Right lung (tissue), 5 donors: Measurements from ENCODE around the gene FGF3. TPM values are rescaled to one million over a fixed set of nuclear protein-coding genes. Genes with fewer than 3 reads are reported as not detected.

ENCODE experiments used
- DNase-seq, 2 donors: peaks; one replicate each; pipeline ENCODE4 v3.0.0-alpha.2; 2013
- polyA plus RNA-seq, 5 donors: library from polyadenylated mRNA; unstranded; fragments of 120-200 nt; gene quantifications; one replicate each; pipeline versions ENCODE4 v1.2.1 to v1.2.3, GENCODE V29; 2013; ENCODE audit warnings: inconsistent platforms in 1 of 5, low replicate concordance in 1 of 5; ENCODE audit not compliant: insufficient read length in 5 of 5, insufficient read depth in 1 of 5

FGF3 gene
- polyA plus RNA-seq, 5 donors, result not detected

DNA sequence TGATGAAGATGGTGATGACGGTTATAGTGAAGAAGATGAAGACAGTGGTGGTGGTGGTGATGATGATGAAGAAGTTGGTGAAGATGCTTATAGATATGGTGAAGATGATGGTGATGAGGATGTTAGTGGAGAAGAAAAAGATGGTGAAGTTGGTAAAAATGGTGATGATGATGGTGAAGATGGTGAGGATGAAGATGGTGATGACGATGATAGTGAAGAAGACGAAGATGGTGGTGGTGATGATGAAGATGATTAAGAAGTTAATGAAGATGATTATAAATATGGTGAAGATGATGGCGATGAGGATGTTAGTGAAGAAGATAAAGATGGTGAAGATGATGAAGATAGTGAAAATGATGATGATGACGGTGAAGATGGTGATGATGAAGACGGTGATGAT is 25.2 kb upstream of the FGF3 start:
- no peak for DNase-seq

DNA sequence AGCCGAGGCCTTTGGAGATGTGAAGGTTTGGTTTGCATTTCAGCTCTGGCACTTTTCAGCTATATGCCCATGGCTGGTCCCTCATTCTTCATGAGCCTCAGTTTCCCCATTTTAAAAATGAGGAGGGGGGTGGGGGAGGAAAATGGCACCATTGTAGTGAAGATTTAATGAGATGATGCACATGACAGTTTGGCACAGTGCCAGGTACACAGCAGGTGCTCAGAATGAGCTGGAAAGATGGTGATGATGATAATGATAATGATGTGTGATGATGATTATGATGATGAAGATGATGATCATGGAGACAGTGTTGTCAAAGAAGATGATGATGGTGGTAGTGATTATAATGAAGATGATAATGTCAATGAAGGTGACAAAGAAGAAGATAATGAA is 24.3 kb upstream of the FGF3 start:
- no peak for DNase-seq

DNA sequence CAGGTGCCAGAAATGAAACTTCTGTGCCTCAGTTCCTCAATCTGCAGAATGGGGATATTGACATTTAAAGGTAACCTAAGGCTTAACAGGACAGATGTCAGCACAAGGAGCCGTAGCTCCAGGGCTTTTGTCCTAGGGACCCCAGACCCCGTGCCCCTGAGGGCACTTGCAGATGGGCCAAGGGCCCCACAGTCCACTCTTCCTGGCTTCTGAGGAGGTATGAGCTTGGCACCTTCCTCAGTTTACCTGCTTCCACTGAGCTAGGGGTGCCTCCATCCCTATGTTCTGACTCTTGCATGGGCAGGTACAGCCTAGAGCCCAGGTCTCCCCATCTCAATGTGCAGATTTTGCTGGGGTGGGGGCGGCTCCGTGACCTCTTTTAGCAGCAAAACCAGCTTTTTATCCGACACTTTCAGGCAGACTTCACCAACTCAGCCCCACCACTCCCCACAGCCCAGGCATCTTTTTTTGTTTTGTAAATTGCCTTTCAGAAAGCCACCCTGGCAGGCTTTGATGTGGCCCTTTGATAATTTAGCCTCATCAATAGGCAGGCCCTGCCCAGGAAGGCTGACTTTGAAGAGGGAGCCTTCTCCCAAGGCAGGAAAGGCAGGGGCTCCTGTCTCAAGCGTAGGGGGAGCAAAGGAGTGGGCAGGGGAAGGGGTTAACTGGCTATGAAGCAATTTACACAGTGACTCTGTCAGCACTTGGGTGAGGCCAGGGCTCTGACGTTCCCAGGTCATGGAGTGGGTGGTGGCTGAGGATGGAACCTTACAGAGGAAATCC is 23.7 kb upstream of the FGF3 start:
- DNase-seq, result no peak

DNA sequence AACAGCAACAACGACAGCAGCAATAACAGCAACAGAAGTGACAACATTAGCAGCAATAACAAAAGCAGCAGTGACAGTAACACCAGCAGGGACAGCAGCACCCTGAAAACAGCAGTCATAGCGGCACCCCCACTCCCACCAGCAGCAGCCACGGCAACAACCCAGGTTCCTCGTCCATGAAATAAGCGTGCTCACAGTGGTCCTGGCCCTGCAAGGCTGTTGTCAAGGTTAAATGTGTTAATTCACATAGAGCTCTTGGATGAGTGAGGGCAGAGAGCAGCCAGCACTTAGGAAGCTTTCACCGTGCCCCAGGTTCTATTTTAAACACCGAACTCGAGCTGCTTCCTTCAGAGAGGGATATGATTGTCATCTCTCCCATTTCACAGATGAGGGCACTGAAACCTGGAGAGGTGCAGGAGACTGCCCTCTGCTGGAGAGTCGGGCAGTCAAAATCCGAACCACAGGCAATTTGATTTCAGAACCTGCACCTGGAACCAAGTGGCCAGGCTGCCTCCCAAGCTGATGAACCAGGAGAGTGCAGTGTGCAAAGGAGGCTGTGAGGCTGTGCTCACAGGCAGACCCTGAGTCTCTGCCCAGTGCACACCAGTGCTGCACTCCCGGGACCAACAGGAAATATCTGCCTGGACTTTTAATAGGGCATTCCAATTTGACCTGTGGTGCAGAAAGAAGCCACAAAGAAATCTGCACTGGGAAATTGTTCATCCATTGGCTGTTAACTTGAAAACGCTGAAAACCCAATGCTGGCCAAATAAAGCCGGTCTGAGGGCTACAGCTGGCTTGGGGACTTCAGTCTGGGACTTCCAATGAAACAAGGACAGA is 22.9 kb upstream of the FGF3 start:
- no peak for DNase-seq

DNA sequence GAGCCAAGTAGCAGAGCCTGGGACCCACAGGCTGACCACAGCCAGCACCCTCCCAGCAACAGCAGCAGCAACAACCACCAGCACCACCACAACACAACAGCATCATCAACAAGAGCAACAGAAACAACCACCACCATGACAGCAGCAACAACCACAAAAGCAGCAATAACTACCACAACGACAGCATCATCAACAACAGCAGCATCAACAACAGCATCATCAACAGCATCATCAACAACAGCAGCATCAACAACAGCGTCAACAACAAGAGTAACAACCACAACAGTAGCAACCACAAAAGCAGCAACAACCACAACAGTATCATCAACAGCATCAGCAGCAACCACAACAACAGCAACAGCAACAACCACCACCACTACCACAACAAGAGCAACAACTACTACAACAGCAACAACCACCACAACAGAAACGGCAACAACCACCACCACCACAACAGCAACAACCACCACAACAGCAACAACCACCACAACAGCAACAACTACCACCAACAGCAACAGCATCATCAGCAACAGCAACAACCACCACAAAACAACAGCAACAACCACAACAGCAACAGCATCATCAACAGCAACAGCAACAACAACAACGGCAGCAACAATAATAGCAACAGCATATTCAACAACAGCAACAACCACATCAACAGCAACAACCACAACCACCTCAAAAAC is 22.1 kb upstream of the FGF3 start:
- no peak for DNase-seq

GRCh38 chr11:69840371-69841169 is 21.4 kb upstream of the FGF3 start:
- DNase-seq, result no peak

DNA sequence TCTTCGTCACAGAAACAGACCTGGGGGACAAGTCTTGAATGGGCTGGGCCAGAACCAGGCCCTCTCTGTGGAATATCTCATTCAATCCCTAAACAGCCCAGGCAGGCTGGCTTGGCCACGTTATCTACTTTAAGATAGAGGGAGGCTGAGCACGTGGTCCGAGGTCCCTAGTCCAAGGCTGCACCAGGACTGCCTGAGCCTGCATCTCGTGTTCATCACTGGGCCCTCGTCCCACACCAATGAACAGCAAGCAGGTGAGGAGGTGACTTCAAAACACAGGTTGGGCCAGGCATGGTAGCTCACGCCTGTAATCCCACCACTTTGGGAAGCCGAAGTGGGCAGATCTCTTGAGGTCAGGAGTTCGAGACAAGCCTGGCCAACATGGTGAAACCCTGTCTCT is 20.3 kb upstream of the FGF3 start:
- no peak for DNase-seq

DNA sequence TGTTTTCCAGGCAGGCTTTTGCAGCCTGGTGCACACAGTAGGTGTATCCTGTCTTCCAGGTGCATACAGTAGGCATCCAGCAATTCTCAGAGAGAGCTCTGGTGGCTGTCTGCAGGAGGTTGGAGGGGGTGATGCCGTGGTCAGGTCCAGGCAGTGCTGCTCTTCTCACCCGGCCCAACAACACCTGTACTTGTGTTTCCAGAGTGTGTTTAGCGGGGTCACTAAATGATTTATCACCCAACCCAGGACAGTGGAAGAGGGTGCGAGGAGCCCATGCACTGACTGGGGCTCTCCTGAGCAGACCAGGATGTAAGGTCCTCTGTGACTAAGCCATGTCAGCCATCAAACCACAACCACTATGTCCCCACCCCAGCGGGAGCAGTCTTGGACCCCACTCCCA is 18.6 kb upstream of the FGF3 start:
- no peak for DNase-seq

- no peak for DNase-seq
Measured at GRCh38 chr11:69836401-69836800, 17.2 kb upstream of the FGF3 start.

DNA sequence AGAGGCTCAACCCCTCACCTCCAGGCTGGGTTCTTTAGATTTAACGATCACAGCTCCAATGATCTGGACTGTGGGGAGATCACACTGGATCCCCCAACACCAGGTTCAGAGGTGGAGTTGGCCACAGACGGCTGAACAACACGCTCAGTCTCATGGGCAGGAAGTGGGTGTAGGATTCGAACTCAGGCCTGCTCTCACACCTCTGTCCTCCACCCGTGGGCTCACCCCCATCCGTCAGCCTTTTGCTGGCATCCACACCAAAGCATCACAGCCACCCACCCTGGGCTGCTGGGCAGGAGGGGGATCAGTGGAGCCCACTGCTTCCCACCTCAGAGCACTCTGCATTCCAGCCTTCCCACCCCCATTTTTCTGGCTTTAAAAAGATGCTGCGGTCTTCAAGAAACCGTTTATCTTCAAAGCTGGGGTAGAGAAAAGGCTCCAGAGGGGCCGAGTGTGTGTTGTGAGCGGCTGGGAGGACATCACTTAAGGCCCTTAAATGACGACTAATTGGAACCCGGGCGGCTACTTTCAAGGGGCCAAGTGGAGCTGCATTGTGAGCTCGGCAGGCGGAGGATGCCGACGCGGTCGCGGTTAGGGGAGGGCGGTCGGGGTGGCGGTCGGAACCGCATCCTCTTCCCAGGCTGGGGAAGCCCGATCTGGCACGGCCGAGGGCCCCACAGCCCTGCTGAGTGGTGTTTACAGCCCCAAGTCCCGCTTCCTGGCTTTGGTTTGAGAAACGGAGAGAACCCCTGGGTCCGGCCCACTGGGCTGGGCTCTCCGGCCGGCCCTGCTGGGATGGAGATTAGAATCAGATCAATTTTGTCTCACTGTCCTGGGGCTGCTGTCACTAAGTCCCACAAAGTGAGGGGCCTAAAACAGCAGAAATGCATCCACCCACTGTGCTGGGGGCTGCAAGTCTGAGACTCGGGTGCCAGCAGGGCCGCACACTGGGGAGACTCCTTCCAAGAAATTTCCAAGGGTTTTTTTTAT is 15.9 kb upstream of the FGF3 start:
- no peak for DNase-seq

DNA sequence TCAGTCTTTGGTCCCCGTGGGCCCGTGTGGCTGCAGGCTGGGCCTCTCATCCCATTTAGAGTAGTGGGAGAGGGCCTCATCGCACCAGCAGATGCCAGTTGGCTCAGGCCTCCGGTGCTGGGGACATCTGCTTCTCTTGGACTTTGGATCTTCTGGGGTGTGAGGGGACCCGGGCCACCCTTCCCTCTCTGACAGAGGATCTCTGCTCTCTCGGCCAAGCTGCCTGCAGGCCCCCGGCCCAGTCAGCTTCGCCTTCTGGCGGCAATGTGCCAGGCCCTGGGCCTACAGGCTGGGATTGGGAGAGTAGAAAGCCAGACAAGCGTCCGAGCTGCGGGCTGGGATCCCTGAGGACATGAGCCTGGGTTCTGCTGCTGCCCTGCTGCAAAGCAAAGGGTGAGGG is 15.0 kb upstream of the FGF3 start:
- DNase-seq, result no peak

GRCh38 chr11:69832561-69833413 is 13.6 kb upstream of the FGF3 start:
- DNase-seq, result no peak

DNA sequence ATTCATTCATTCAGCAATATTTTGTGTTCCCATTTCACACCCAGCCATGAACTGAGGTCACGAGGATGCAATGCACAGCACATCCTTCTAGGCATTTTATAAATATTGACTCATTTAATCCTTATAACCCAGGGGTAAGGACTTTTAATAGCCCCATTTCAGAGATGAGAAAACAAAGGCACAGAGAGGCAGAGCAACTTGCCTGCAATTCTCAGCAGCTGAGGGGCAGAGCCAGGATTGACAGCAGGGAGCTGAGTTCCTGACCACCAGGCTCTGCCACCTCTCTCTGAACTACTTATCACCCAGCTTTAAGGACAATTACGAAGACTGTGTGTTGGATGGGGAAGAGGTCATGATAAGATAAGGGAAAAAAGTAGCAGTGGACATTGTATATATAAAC is 12.8 kb upstream of the FGF3 start:
- no peak for DNase-seq

- no peak for DNase-seq
Measured at GRCh38 chr11:69830086-69830485, 10.9 kb upstream of the FGF3 start.

DNA sequence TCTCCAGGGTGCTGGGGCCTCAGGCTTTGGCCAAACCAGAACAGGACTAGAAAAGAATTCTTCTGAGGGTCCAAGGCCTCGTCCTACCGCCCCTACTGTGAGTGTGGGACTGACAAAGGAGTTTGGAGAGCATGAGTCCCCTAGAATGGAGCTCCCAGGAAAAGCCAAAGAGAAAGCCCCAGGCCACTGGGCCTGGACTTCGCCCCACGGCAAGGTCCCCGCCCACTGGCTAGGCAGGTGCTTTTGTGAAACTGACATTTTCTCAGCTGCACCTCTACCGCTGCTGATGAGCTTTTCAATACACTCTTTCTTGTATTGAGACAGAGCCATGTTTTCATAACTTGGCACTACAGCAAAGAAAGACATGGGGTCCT is 9.7 kb upstream of the FGF3 start:
- no peak for DNase-seq

GRCh38 chr11:69828276-69828970 is 9.2 kb upstream of the FGF3 start:
- no peak for DNase-seq

DNA sequence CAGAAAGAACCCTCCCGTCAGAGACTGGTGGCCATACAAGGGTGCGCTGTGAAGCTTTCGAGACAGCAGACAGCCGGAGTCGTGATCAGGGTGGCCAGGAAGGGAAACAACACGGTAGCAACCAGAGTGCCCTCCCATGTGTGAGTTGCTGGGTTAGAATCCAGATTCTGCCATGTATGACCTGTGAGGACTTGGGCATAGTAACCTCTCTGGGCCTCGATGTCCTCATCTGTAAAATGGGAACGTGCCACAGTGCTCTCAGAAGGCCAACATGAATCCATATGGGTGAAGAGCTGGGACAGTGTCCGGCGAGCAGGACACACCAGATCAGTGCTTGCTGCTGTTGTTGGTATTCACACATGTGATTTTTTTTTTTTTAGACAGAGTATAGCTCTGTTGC is 7.6 kb upstream of the FGF3 start:
- DNase-seq, result no peak

DNA sequence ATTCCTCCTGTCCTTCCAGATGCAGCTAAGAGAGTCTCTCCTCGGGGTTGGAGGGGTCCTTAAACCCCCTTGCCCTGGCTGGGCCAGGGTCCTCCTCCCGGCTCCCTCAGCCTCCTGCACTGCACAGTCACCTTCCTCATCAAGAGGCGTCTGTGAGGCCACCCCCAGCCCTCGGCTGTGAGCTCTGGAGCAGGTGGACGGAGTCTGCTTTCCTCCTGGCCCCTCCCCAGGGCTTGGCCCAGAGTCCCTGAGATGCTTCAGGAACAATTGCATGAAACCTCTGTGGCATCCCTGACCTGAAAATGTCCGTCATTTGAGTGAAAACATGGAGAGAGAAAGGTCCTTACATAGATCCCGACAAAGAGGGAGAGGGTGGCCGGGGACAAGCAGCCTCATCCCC is 6.7 kb upstream of the FGF3 start:
- DNase-seq, result no peak
